IPS DF 19.7 (cell line): ENCODE data around the gene PCCA.
A peak's percentile ranks its signal among the peaks of the same experiment; 100 is the strongest.
"Not testable (repeated sequence)": the region's sequence is repeated elsewhere in the genome, so short reads cannot be mapped to it uniquely, and the experiment has no call there.

Experiments
- DNase-seq: peaks from one replicate; pipeline ENCODE4 v3.0.0-alpha.2; 2013; ENCODE audit warnings: low read depth, low spot score

PCCA gene

GRCh38 chr13:100088644-100089464, at the start of gene PCCA:
PCCA (plus strand) TSS chr13:100089093; CDS start chr13:100089121, 28 bp downstream.
- peak; percentile 87 for DNase-seq

- DNase-seq, result no peak
Observed at GRCh38 chr13:100039740-100040139, 49.2 kb upstream of the PCCA start.

- DNase-seq, result no peak
Observed at GRCh38 chr13:100040196-100040595, 48.7 kb upstream of the PCCA start.

- no peak for DNase-seq
Observed at GRCh38 chr13:100044936-100045335, 44.0 kb upstream of the PCCA start.

GRCh38 chr13:100045355-100045754, 43.5 kb upstream of the PCCA start:
- no peak for DNase-seq

GRCh38 chr13:100051070-100051469, 37.8 kb upstream of the PCCA start:
- no peak for DNase-seq

GRCh38 chr13:100059827-100060226, 29.1 kb upstream of the PCCA start:
- no peak for DNase-seq

- DNase-seq, result no peak
Observed at GRCh38 chr13:100063333-100063732, 25.6 kb upstream of the PCCA start.

- no peak for DNase-seq
Observed at GRCh38 chr13:100063906-100064305, 25.0 kb upstream of the PCCA start.

- no peak for DNase-seq
Observed at GRCh38 chr13:100068133-100068931, 20.6 kb upstream of the PCCA start.

GRCh38 chr13:100069278-100069677, 19.6 kb upstream of the PCCA start:
- no peak for DNase-seq

- no peak for DNase-seq
Observed at GRCh38 chr13:100075700-100076587, 12.9 kb upstream of the PCCA start.

GRCh38 chr13:100079003-100079402, 9.9 kb upstream of the PCCA start:
- DNase-seq, result not testable (repeated sequence)

GRCh38 chr13:100083401-100083800, 5.5 kb upstream of the PCCA start:
- not testable (repeated sequence) for DNase-seq

GRCh38 chr13:100088273-100088643, 635 bp upstream of the PCCA start:
- DNase-seq, result no peak

- DNase-seq, result no peak
Observed at GRCh38 chr13:100089465-100090032, 656 bp downstream of the PCCA start.

- DNase-seq, result no peak
Observed at GRCh38 chr13:100090861-100091260, 2.0 kb downstream of the PCCA start.

GRCh38 chr13:100091391-100091790, 2.5 kb downstream of the PCCA start:
- no peak for DNase-seq

- not testable (repeated sequence) for DNase-seq
Observed at GRCh38 chr13:100092273-100092672, 3.4 kb downstream of the PCCA start.

GRCh38 chr13:100095498-100095897, 6.6 kb downstream of the PCCA start:
- no peak for DNase-seq

- no peak for DNase-seq
Observed at GRCh38 chr13:100096526-100096925, 7.6 kb downstream of the PCCA start.
